Omental fat pad (tissue), 4 donors: ENCODE data around the gene CENPK. TPM values are rescaled to one million over a fixed set of nuclear protein-coding genes. Genes with fewer than 3 reads are reported as not detected.

Experiments used
- ATAC-seq: fragments of 150-250 bp; one replicate; pipeline ENCODE4 v1.9.1; 2016; ENCODE audit warnings: mild to moderate bottlenecking, moderate library complexity; ENCODE audit not compliant: low FRiP score
- DNase-seq: peaks from one replicate; pipeline ENCODE4 v3.0.0-alpha.2; 2019; ENCODE audit warnings: low spot score
- total RNA-seq, 4 donors: library from RNA; depleted of rRNA; stranded (reverse); fragments of >200 nt; gene quantifications; one replicate each; pipeline ENCODE4 v1.1.0, GENCODE V29; 2016
- TF ChIP-seq, protein P1 (sequence below), 3 donors: fragments of 450-650 bp; IDR thresholded peaks; one replicate each; pipeline ENCODE4 v1.5.1; 2016 to 2017; ENCODE audit warnings: antibody characterized with exemption in 3 of 3, mild to moderate bottlenecking in 3 of 3, moderate library complexity in 2 of 3

The CENPK gene
- total RNA-seq, 4 donors from 2014 or later: 1.0 to 1.9 (median 1.3) TPM

DNA sequence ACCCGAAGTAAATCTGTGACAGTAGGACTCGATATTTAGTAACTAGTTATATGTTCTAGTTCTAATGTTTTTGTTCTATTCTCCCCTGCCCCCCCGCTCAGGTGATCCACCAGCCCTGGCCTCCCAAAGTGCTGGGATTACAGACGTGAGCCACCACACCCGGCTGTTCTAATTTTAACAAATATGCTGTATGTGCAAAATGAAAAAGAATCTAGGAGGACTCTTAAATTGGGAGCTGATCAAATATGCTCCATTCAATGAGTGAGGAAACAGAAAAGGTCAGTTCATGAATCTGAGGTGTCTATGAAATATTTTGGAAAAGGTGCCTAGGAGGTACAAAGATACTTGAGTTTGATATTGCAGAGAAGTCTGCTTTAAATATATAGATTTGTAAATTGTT, 16.8 kb downstream of the CENPK start:
- TF ChIP-seq, protein P1, sequence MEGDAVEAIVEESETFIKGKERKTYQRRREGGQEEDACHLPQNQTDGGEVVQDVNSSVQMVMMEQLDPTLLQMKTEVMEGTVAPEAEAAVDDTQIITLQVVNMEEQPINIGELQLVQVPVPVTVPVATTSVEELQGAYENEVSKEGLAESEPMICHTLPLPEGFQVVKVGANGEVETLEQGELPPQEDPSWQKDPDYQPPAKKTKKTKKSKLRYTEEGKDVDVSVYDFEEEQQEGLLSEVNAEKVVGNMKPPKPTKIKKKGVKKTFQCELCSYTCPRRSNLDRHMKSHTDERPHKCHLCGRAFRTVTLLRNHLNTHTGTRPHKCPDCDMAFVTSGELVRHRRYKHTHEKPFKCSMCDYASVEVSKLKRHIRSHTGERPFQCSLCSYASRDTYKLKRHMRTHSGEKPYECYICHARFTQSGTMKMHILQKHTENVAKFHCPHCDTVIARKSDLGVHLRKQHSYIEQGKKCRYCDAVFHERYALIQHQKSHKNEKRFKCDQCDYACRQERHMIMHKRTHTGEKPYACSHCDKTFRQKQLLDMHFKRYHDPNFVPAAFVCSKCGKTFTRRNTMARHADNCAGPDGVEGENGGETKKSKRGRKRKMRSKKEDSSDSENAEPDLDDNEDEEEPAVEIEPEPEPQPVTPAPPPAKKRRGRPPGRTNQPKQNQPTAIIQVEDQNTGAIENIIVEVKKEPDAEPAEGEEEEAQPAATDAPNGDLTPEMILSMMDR (IDR thresholded peaks at IDR 0.05): no peak
- ATAC-seq: no peak
- no peak for DNase-seq

DNA sequence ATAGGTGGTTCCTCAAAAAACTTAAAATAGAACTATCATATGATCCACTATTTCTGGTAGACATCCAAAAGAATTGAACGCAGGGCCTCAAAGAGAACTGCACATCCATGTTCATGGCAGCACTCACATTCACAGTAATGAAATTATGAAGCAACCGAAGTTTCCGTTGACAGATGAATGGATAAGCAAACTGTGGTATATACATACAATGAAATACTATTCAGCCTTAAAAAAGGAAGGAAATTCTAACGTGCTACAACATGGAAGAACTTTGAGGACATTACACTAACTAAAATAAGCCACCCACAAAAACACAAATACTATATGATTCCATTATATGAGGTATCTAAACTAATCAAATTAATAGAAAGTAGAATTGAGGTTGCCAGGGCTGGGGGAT, 18.5 kb downstream of the CENPK start:
- TF ChIP-seq, protein P1 (IDR thresholded peaks at IDR 0.05): no peak
- ATAC-seq (no peak), DNase-seq (no peak)

DNA sequence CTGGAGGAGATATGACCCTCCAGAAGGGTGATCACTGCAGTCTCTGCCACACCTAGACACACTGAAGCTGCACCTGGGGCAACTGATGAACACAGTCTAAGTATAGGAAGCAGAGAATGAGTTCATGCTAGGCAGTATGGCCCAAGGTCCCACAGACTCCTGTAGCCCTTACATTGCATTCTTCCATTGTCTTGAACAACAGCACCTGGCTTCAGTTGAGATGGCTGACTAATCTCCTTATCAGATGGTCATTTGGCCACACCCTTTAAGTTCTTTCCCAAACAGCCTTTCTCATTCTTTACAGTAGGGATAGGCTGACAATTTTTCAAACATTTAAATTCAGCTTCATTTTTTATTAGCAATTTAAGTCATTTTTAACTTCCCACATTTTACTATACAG, 23.1 kb downstream of the CENPK start:
- TF ChIP-seq, protein P1 (IDR thresholded peaks at IDR 0.05): no peak
- no peak for ATAC-seq
- no peak for DNase-seq

DNA sequence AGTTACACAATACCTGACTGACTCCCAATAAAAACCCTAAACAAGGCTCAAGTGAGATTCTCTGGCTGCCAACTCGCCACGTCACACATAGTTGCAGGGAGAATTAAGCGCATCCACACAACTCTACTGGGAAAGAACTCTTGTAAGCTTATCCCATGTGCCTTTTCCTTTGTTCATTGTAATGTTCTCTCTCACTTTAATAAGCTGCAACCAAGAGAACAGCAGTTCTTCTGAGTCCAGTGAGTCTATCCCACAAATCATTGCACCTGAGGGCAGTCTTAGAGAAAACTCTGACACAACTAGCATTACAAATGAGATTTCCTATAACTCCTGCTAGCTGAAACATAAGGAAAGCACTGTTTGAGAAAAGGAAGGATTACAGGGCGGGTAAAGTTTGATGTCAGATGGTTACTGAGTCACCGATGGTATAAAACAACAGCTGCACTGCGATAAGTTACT, 27.4 kb downstream of the CENPK start:
- no peak for DNase-seq
- TF ChIP-seq, protein P1 (IDR thresholded peaks at IDR 0.05): no peak
- ATAC-seq: no peak

DNA sequence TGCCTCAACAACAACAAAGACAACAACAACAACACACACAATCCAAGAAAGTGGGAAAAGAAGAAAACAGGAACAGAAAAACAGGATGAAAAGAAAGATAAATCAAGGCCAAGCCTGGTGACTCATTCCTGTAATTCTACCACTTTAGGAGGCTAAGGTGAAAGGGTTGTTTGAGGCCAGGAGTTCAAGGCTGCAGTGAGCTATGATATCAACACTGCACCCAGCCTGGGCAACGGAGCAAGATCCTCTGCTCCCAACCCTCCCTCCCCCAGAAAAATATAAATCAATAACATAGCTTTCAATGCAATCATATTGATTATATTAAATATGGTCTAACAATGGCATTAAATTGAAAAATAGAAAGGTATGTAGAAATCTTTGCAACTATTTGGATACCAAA, 32.1 kb downstream of the CENPK start:
- TF ChIP-seq, protein P1 (IDR thresholded peaks at IDR 0.05): no peak
- no peak for DNase-seq
- ATAC-seq: no peak

DNA sequence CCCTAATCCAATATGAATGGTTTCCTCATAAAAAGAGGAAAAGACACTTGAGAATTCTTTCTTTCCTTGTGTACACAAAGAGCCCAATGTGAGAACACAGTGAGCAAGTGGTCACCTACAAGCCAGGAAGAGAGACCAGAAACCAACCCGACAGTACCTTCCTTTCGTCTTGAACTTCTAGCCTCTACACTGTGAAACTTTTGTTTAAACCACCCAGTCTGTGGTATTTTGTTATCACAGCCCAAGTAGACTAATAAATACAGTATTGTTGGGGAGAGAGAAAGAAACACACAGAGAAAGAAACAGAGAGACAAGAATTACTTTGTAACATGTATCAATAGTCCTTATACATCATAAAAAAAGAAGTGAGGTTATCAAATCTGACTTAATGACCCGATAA, 37.2 kb downstream of the CENPK start:
- TF ChIP-seq, protein P1 (IDR thresholded peaks at IDR 0.05): no peak
- DNase-seq (no peak), ATAC-seq (no peak)

DNA sequence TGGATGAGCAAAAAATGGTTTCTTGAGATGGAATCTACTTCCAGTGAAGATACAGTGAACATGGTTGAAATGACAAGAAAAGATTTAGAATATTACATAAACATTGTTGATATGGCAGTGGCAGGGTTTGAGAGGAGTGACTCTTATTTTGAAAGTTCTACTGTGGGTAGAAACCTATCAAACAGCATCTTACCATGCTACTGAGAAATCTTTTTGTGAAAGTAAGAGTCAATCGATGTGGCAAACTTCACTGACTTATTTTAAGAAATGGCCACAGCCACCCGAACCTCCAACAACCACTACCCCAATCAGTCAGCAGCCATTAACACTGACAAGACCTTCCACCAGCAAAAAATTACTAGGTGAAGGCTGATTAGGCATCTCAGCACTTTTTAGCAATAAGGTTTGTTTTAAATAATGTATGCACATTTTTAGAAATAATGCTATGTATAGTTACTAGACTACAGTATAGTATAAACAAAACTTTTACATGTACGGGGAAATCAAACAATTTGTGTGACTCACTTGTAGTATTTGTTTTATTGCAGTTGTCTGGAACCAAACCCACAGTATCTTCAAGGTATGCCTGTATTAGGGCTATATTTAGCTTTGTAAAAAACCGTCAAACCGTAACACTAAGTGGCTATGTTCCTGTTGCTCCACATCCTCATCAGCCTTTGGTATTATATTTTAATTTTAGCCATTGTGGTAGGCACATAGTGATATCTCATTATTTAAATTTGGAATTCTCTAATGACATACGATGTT, 50.6 kb downstream of the CENPK start:
- ATAC-seq (no peak), DNase-seq (no peak)
- TF ChIP-seq, protein P1 (IDR thresholded peaks at IDR 0.05): no peak
